MM.1S (cell line): Measurements from ENCODE around the gene IVD.

Experiments
- EZH2 ChIP-seq: fragments of 300-600 bp; sonication (generic); optimal IDR thresholded peaks from 2 replicates; pipeline ENCODE3; 2017; ENCODE audit warnings: low read depth, mild to moderate bottlenecking, antibody characterized with exemption, low read length, mixed read lengths
- EZH2phosphoT487 ChIP-seq: fragments of 300-600 bp; sonication (generic); IDR thresholded peaks from 2 replicates; pipeline ENCODE4 v1.6.1; 2018; ENCODE audit warnings: antibody characterized with exemption, low read length
- TF ChIP-seq, protein P1 (sequence below): fragments of 300-600 bp; sonication (generic); IDR thresholded peaks from 2 replicates; pipeline ENCODE4 v1.5.1; 2016; ENCODE audit warnings: antibody characterized with exemption, low read length, mixed read lengths

DNA sequence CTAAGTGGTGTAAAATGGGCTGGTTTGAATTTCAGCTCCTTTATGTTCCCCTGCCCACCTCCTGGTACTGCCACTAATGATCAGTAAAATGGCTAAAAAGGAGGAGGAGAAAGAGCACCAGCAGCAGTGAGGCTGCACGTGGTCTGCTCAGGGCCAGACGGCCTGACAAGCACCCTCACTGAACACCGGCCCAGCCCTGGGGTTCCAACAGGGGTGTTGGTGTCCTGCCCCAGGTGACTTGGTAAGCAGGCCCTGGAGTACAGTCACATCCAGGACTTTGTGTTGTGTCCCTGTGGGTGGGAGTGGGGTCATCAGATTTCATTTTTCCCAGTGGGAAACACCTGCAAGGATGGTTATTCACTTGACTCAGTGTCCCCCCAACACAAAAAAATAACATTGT is 40.5 kb downstream of the IVD start:
- TF ChIP-seq, protein P1, sequence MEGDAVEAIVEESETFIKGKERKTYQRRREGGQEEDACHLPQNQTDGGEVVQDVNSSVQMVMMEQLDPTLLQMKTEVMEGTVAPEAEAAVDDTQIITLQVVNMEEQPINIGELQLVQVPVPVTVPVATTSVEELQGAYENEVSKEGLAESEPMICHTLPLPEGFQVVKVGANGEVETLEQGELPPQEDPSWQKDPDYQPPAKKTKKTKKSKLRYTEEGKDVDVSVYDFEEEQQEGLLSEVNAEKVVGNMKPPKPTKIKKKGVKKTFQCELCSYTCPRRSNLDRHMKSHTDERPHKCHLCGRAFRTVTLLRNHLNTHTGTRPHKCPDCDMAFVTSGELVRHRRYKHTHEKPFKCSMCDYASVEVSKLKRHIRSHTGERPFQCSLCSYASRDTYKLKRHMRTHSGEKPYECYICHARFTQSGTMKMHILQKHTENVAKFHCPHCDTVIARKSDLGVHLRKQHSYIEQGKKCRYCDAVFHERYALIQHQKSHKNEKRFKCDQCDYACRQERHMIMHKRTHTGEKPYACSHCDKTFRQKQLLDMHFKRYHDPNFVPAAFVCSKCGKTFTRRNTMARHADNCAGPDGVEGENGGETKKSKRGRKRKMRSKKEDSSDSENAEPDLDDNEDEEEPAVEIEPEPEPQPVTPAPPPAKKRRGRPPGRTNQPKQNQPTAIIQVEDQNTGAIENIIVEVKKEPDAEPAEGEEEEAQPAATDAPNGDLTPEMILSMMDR: no peak
- TF ChIP-seq EZH2phosphoT487 (no peak), EZH2 (no peak)
